NB4 (cell line): ENCODE measurements around the gene PIK3CD.

Experiments
- MYC ChIP-seq: IDR thresholded peaks from 2 replicates; pipeline ENCODE4 v1.6.1; 2011; ENCODE audit warnings: low read depth, low read length
- POLR2A ChIP-seq: IDR thresholded peaks from 2 replicates; pipeline ENCODE4 v1.6.1; 2011; ENCODE audit warnings: mild to moderate bottlenecking; ENCODE audit not compliant: insufficient read length; ENCODE audit errors: extremely low read depth
- TF ChIP-seq, protein P1 (sequence below): IDR thresholded peaks from one replicate; pipeline ENCODE4 v1.5.1; 2012; ENCODE audit warnings: low read depth, low read length
- TF ChIP-seq, protein P2 (sequence below): IDR thresholded peaks from 2 replicates; pipeline ENCODE4 v1.6.1; 2011; ENCODE audit warnings: low read depth, low read length

DNA sequence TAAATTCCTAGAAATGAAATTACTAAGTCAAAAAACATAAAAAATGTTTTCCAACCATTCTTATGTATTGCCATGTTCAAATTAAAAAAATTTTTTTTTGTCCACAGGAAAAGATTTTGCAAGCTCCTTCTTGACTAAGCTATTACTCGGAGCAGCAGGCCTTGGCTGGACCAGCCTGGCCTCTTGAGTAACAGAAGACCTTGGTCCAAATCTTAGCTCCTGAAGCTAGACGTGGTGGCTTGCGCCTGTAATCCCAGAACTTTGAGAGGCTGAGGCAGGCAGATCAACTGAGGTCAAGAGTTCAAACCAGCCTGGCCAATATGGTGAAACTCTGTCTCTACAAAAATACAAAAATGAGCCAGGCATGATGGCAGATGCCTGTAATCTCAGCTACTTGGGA is 94.7 kb downstream of the PIK3CD start:
- TF ChIP-seq, protein P1, sequence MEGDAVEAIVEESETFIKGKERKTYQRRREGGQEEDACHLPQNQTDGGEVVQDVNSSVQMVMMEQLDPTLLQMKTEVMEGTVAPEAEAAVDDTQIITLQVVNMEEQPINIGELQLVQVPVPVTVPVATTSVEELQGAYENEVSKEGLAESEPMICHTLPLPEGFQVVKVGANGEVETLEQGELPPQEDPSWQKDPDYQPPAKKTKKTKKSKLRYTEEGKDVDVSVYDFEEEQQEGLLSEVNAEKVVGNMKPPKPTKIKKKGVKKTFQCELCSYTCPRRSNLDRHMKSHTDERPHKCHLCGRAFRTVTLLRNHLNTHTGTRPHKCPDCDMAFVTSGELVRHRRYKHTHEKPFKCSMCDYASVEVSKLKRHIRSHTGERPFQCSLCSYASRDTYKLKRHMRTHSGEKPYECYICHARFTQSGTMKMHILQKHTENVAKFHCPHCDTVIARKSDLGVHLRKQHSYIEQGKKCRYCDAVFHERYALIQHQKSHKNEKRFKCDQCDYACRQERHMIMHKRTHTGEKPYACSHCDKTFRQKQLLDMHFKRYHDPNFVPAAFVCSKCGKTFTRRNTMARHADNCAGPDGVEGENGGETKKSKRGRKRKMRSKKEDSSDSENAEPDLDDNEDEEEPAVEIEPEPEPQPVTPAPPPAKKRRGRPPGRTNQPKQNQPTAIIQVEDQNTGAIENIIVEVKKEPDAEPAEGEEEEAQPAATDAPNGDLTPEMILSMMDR, result no peak
- TF ChIP-seq POLR2A (no peak), MYC (no peak)
- TF ChIP-seq, protein P2, sequence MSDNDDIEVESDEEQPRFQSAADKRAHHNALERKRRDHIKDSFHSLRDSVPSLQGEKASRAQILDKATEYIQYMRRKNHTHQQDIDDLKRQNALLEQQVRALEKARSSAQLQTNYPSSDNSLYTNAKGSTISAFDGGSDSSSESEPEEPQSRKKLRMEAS, result no peak
